ENCODE data around the gene EEF1AKMT4.
"Not testable (repeated sequence)": the region's sequence is repeated elsewhere in the genome, so short reads cannot be mapped to it uniquely, and the experiment has no call there.

Gene EEF1AKMT4

DNA sequence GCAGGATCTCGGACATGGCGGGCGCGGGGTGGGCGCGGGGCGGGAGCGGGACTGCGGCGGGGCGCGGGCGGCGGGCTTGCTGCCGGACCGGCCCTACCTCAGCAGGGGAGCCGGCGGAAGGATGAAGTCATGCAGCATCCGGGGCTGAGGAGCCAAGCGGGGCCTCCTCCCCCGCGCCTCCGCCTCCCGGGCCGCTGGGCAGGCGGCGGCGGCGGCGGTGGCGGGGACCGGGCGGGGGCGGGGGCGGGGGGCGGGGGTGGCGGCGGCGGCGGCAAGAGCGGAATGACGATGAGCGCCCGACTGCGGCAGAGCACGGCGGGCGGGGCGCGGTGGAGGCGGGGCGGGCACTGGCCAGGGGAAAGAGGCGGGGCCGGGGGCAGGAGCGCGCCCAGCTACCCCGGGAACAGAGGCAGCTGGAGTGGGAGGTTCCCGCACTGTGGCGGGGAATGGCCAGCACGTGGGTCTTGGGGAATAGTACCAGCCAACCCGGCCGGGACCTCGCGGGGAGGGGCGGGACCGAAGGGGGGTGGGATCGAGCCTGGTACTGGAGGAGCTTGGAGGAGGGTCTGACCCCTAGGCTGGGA lies 11.9 kb downstream of the EEF1AKMT4 start, which contains the start of gene CAMK2N2:
Gene CAMK2N2, minus strand, starts transcription at position 284 of the 584 bp plus-strand sequence. Its CDS starts 268 bp downstream, at position 16.
- DNase-seq = peak; percentile 55 to 59

GRCh38 chr3:184261854-184262763 lies 12.6 kb downstream of the EEF1AKMT4 start:
- peak; percentile 23 to 40 for DNase-seq

DNA sequence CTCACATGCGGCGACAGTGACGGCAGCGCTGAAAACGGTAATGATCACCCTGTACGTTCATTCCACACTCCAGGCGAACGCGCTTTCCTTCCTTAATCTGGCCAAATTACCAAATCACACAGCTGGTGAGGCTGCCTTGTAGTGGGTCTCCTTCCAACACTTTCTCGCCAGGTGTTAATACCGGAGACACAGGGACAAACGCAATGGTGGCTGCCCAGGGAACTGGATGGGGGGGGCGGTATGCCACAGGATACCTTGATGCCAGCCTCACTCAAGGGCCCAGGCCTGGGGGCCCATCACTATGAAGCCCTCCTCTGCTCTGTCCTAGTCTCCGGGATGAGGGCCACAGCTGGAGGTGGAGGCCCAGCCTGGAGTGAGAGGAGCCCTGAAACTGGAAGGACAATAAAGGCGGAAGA lies 13.3 kb downstream of the EEF1AKMT4 start:
- no peak for DNase-seq

DNA sequence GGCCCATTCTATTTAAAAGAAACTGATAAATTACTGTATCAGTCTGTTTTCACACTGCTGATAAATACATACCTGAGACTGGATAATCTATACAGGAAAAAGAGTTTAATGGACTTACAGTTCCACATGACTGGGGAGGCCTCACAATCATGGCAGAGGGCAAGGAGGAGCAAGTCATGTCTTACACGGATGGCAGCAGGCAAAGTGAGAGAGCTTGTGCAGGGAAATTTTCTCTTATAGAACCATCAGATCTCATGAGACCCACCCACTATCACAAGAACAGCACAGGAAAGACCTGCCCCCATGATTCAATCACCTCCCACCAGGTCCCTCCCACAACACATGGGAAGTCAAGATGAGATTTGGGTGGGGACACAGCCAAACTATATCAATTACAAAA lies 17.8 kb downstream of the EEF1AKMT4 start:
- not testable (repeated sequence) for DNase-seq

DNA sequence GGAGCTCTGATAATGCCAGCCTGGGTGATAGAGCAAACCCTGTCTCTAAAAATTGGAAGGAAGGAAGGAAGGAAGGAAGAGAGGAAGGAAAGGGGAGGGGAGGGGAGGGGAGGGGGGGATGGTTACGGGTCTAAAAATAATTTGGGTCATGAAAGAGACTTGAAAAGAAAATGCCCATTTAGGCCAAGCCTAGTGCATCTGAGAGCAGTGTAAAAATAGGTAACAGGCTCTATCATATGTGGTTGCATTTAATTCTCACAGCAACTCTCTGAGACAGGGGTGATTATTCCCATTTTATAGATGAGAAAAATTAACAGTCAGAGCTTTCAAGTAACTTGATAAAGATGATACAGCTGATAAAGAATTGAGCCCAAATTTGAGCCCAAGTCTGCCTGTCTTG lies 22.8 kb downstream of the EEF1AKMT4 start:
- DNase-seq = no peak

DNA sequence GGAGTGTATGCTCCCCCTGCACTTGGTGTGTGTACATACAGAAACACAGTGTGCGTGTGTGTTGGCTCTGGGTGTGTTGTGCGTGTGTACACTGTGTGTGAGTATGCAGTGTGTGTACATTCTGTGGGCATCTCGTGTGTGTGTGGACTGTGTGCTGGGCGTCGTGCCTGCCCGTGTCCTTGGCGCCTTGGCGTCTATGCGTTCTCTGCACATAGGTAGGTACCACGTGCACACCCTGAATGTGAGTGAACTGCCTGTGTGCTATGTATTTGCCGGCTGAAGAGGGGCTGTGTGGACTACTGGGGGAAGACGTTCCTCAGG lies 25.9 kb downstream of the EEF1AKMT4 start:
- no peak for DNase-seq

DNA sequence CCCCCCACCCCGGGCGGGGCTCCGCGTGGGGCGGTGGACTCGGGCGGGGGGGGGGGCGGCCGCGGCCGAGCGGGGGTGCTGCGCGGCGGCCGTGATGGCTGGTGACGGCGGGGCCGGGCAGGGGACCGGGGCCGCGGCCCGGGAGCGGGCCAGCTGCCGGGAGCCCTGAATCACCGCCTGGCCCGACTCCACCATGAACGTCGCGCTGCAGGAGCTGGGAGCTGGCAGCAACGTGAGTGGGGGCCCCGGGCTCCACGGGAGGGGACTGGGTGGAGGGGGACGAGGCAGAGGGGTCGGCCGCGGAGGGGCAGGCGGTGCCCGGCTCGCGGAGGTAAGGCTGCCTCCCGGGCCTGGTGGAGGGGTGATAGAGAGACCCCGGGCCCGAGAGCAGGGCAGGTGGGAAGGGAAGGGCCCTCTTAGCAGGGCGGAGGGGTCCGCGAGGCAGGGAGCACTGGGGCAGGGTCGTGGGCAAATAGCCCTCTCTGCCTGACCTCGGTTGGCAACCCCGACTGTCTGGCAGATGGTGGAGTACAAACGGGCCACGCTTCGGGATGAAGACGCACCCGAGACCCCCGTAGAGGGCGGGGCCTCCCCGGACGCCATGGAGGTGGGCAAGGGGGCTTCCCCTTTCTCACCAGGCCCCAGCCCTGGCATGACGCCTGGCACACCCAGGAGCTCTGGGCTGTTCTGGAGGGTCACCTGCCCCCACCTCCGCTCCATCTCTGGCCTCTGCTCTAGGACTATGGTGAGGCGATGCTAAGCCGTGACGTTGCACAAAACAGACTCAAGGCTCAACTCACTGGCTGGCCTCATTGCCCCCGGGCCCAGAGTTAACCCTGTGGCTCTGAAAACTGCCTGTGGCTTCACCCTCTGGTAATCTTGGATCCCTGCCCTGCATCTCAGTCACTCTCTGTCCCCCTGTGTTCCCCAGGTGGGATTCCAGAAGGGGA lies 26.8 kb downstream of the EEF1AKMT4 start, which contains the start of gene ECE2:
Gene ECE2, plus strand, starts transcription at position 62 of the 950 bp plus-strand sequence. Its CDS starts 132 bp downstream, at position 194.
- DNase-seq = no peak

DNA sequence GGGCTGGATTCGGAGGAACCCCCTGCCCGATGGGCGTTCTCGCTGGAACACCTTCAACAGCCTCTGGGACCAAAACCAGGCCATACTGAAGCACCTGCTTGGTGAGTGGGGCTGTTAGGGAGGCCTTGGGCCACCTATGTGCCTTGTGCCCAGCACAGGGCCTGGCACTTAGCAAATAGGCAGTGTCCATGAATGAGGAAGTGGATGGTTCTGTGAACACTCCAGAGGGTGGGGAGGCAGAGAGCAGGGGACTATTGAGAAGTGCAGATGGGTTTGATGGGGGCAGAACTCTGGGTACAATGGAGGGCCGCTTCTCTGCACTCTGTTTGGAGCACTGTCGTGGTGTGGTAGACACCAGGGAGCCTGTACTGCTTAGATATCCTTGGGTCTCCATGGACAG lies 27.9 kb downstream of the EEF1AKMT4 start:
- DNase-seq = no peak

DNA sequence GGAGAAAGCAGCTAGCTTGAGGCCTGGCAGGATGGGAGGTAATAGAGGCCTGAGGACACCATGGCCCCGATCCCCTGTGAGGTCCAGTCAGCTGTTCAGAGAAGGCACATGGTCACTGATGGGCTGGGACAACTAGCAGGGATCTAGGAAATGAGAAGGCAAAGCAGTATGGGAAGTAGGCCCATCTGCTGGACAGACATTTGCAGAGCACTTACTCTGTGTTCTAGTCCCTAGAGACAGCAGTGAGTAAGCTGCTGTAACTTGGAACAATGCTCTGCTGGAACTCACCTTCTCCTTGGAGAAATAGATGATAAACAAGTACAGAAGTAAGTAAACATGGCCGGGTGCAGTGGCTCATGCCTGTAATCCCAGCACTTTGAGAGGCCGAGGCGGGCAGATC lies 33.5 kb downstream of the EEF1AKMT4 start:
- no peak for DNase-seq

- DNase-seq = no peak
These were observed 34.2 kb downstream of the EEF1AKMT4 start for GRCh38 chr3:184283681-184284080.

- DNase-seq = no peak
These were observed 35.2 kb downstream of the EEF1AKMT4 start for GRCh38 chr3:184284696-184285095.

- DNase-seq = peak; percentile 55 to 63
These were observed 40.0 kb downstream of the EEF1AKMT4 start for GRCh38 chr3:184289426-184289938.

- no peak for DNase-seq
These were observed 40.9 kb downstream of the EEF1AKMT4 start for GRCh38 chr3:184290331-184290730.

GRCh38 chr3:184291044-184291737 lies 41.7 kb downstream of the EEF1AKMT4 start:
- DNase-seq = no peak

DNA sequence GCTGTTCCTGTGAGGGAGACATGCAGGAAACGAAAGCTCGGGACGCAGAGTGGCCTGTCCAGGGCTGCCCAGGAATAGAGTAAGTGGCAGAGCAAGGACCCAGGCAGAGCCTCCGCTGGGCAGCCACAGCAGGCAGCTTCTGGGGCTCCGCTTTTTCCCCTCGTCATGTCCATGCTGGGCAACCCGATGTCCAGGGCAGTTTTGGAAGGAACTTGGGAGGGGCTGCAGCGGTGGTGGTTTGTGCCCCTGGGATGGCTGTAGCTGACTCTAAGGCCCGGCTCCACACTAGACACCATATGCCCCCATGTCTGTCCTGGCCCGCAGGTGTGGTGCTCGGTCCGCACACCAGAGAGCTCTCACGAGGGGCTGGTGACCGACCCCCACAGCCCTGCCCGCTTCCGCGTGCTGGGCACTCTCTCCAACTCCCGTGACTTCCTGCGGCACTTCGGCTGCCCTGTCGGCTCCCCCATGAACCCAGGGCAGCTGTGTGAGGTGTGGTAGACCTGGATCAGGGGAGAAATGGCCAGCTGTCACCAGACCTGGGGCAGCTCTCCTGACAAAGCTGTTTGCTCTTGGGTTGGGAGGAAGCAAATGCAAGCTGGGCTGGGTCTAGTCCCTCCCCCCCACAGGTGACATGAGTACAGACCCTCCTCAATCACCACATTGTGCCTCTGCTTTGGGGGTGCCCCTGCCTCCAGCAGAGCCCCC lies 42.4 kb downstream of the EEF1AKMT4 start:
- DNase-seq = no peak

DNA sequence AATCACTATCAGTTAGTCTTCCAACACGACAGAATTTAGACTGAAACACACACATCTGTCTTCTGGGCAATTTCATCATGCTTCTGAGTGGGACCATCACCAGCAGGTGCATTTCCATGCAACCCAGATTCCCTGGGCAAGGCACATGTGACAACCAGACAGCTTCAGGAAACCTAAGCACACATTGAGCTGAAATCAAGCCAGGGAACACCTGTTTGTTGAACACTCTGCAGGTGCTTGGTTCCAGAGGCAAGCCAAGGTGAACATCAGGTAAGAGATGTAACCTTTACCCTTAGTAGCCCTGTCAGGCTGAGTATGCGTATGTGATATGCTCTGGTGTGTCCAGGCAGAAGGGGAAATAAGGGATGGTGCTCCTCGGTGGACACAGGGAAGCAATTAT lies 46.3 kb downstream of the EEF1AKMT4 start:
- no peak for DNase-seq

DNA sequence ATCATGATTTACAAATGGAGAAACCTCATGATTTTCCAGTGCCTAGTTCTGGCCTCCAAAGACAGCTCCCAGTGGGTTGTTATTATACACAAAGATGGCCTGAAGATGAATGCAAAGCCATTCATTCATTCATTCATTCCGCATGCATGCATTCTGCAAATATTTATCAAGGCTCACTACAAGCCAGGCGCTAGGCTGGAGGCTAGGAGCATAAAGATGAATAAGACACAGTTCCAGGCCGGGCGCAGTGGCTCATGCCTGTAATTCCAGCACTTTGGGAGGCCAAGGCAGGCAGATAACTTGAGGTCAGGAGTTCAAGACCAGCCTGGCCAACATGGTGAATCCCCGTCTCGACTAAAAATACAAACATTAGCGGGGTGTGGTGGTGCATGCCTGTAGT lies 47.1 kb downstream of the EEF1AKMT4 start:
- no peak for DNase-seq

- peak; percentile 97 to 98 for DNase-seq
These were observed 49.5 kb downstream of the EEF1AKMT4 start, which contains the start of gene PSMD2 for GRCh38 chr3:184298759-184299487. Gene PSMD2, plus strand, starts transcription at chr3:184299241. Its CDS starts 26 bp downstream, at chr3:184299267.

- no peak for DNase-seq
These were observed 50.3 kb downstream of the EEF1AKMT4 start for GRCh38 chr3:184299488-184300377.

GRCh38 chr3:184300378-184300720 lies 50.9 kb downstream of the EEF1AKMT4 start:
- no peak for DNase-seq

All from stimulated activated CD4-positive, alpha-beta T cell treated with anti-CD3 and anti-CD28 coated beads, Interleukin-4, amount 100 ng/mL, for 4 hours (primary cell).